A172 (cell line): ENCODE measurements around the gene OR13C3. TPM values are rescaled to one million over a fixed set of nuclear protein-coding genes. Genes with fewer than 3 reads are reported as not detected.

Experiments
- total RNA-seq: library from RNA; depleted of rRNA; stranded (reverse); fragments of >200 nt; shearing (Covaris generic); gene quantifications from 2 replicates; pipeline ENCODE4 v1.2.3, GENCODE V29; 2014; rRNA removed

Gene OR13C3
- total RNA-seq, 1 experiment from 2014 or later, result not detected

Other genes with a start within 250 kb of the OR13C3 start
- gene OR13F1, start 32.6 kb downstream of the OR13C3 start, total RNA-seq, result not detected in 2 replicates
- gene OR13C4, start 9.6 kb downstream of the OR13C3 start, total RNA-seq, result not detected in 2 replicates
- gene OR13C8, start 32.3 kb upstream of the OR13C3 start, total RNA-seq, result not detected in 2 replicates
- not detected in 2 replicates for gene OR13C5, start 62.6 kb upstream of the OR13C3 start, total RNA-seq
- not detected in 2 replicates for gene OR13C2, start 68.8 kb upstream of the OR13C3 start, total RNA-seq
- gene OR13C9, start 81.3 kb upstream of the OR13C3 start, total RNA-seq, result not detected in 2 replicates
- not detected in 2 replicates for gene OR13D1, start 157.7 kb upstream of the OR13C3 start, total RNA-seq
- 103 and 105 TPM in 2 replicates for gene NIPSNAP3A, start 210.8 kb upstream of the OR13C3 start, total RNA-seq
- gene NIPSNAP3B, start 227.3 kb upstream of the OR13C3 start, total RNA-seq, result 0.14 TPM in 1 of 2 replicates, not detected in the other